ENCODE results near the gene PSMB3. TPM values are rescaled to one million over a fixed set of nuclear protein-coding genes. Genes with fewer than 3 reads are reported as not detected.
"Not testable (repeated sequence)": the region's sequence is repeated elsewhere in the genome, so short reads cannot be mapped to it uniquely, and the experiment has no call there.

Gene PSMB3
- polyA plus RNA-seq, 1 of the 3 experiments (the other 2 are of a cell fraction): 533 TPM

- Histone ChIP-seq H3K79me2 (ENCODE audit: insufficient read depth) (peaks cover 29% of the 10 kb centered on the region), H3K9ac (no peak overlapping the region), H3K9me2 (no peaks in the 10 kb centered on the region), H3K36me3 (replicated peaks in 1 of 2; ENCODE audit: control insufficient read depth in 1 of 2, insufficient read depth in 2 of 2, low read length in 1 of 2) (peaks cover 41 to 70% of the 10 kb centered on the region in 2 experiments), H2AFZ (ENCODE audit: low read depth) (no peak overlapping the region), H3K9me3 (no peaks in the 10 kb centered on the region), H3K4me3 (ENCODE audit: low read depth in 2 of 2, low read length in 1 of 2) (no peak overlapping the region), H3K4me1 (ENCODE audit: control insufficient read depth in 1 of 2, insufficient read depth in 2 of 2, low read depth in 1 of 2, low read length in 1 of 2) (peaks cover 0 to 4% of the 10 kb centered on the region in 2 experiments; a peak in 1 of 4 replicates), H3F3A (replicated peaks; ENCODE audit: insufficient read depth) (peaks cover 2% of the 10 kb centered on the region), H4K20me1 (ENCODE audit: insufficient read depth) (peaks cover 15% of the 10 kb centered on the region), H3K4me2 (no peak overlapping the region), H3K27ac (ENCODE audit: low read depth in 2 of 2, low read length in 1 of 2) (no peak overlapping the region), H3K27me3 (ENCODE audit: insufficient read depth) (no peaks in the 10 kb centered on the region)
- 94% methylated on average over 3 of the region's 3 CpGs for WGBS (ENCODE audit: low lambda C conversion rate)
- no peak for DNase-seq
- TF ChIP-seq, protein P1, sequence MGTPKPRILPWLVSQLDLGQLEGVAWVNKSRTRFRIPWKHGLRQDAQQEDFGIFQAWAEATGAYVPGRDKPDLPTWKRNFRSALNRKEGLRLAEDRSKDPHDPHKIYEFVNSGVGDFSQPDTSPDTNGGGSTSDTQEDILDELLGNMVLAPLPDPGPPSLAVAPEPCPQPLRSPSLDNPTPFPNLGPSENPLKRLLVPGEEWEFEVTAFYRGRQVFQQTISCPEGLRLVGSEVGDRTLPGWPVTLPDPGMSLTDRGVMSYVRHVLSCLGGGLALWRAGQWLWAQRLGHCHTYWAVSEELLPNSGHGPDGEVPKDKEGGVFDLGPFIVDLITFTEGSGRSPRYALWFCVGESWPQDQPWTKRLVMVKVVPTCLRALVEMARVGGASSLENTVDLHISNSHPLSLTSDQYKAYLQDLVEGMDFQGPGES (IDR thresholded peaks at IDR 0.05; ENCODE audit: low read depth, low read length): no peak
- TF ChIP-seq FOXM1 (IDR thresholded peaks at IDR 0.05; ENCODE audit: low read depth): no peak
- TF ChIP-seq SMC3 (IDR thresholded peaks at IDR 0.05; ENCODE audit: low read depth, low read length): no peak
- no peak for TF ChIP-seq MXI1 (IDR thresholded peaks at IDR 0.05; ENCODE audit: low read depth, low read length)
- TF ChIP-seq JUND (IDR thresholded peaks at IDR 0.05): no peak
- TF ChIP-seq RXRA (IDR thresholded peaks at IDR 0.05; ENCODE audit: borderline replicate concordance, low read depth): no peak
- no peak for TF ChIP-seq FOSL2 (IDR thresholded peaks at IDR 0.05; ENCODE audit: borderline replicate concordance, low read depth)
- TF ChIP-seq CHD2 (IDR thresholded peaks at IDR 0.05; ENCODE audit: low read length, partially characterized antibody): no peak
- no peak for TF ChIP-seq USF1 (IDR thresholded peaks at IDR 0.05; ENCODE audit: borderline replicate concordance, low read depth)
- no peak for TF ChIP-seq GABPA (IDR thresholded peaks at IDR 0.05; ENCODE audit: low read depth)
- CTCF ChIA-PET: no interaction called here
- POLR2A ChIA-PET: no interaction called here
Measured at GRCh38 chr17:38783227-38783626, 30.7 kb downstream of the PSMB3 start.

GRCh38 chr17:38786372-38786771, 33.8 kb downstream of the PSMB3 start:
- Histone ChIP-seq H3K27ac (ENCODE audit: low read depth in 2 of 2, low read length in 1 of 2) (no peak overlapping the region), H3K36me3 (replicated peaks in 1 of 2; ENCODE audit: control insufficient read depth in 1 of 2, insufficient read depth in 2 of 2, low read length in 1 of 2) (peaks cover 31 to 39% of the 10 kb centered on the region in 2 experiments), H4K20me1 (ENCODE audit: insufficient read depth) (peaks cover 42% of the 10 kb centered on the region), H3K79me2 (ENCODE audit: insufficient read depth) (peaks cover 60% of the 10 kb centered on the region), H3K9me2 (no peaks in the 10 kb centered on the region), H3K9ac (no peak overlapping the region), H3K9me3 (no peaks in the 10 kb centered on the region), H3F3A (replicated peaks; ENCODE audit: insufficient read depth) (peaks cover 7% of the 10 kb centered on the region), H3K4me2 (no peak overlapping the region), H3K4me3 (ENCODE audit: low read depth in 2 of 2, low read length in 1 of 2) (no peak overlapping the region), H3K4me1 (ENCODE audit: control insufficient read depth in 1 of 2, insufficient read depth in 2 of 2, low read depth in 1 of 2, low read length in 1 of 2) (peaks cover 11 to 18% of the 10 kb centered on the region in 2 experiments; a peak in 3 of 4 replicates), H2AFZ (ENCODE audit: low read depth) (no peak overlapping the region), H3K27me3 (ENCODE audit: insufficient read depth) (no peaks in the 10 kb centered on the region)
- TF ChIP-seq YY1 (IDR thresholded peaks at IDR 0.05; ENCODE audit: low read depth): no peak
- TF ChIP-seq ZBTB33 (IDR thresholded peaks at IDR 0.05; ENCODE audit: borderline replicate concordance, low read depth): no peak
- no peak for TF ChIP-seq GATA2 (CRISPR knock-in tag; IDR thresholded peaks at IDR 0.05)
- ChIA-PET POLR2A (no interaction called here), CTCF (interaction anchor here (1.7 kb wide), 1 partner anchor 11 kb away, joined by 5 read pairs; no protein-coding TSS in a partner anchor)
- no peak for DNase-seq
- 74% methylated on average over 2 of the region's 6 CpGs for WGBS (ENCODE audit: low lambda C conversion rate)

- H3K4me2 ChIP-seq; H3F3A ChIP-seq (replicated peaks; ENCODE audit: insufficient read depth); DNase-seq; POLR2A ChIA-PET; H3K9me2 ChIP-seq; H3K4me3 ChIP-seq (ENCODE audit: low read depth in 2 of 2, low read length in 1 of 2); H3K27ac ChIP-seq (ENCODE audit: low read depth in 2 of 2, low read length in 1 of 2); H3K9ac ChIP-seq; H3K9me3 ChIP-seq; H2AFZ ChIP-seq (ENCODE audit: low read depth); H3K27me3 ChIP-seq (ENCODE audit: insufficient read depth): not testable (repeated sequence)
- peaks cover 49% of the 10 kb centered on the region for H4K20me1 ChIP-seq (ENCODE audit: insufficient read depth)
- H3K36me3 ChIP-seq (replicated peaks in 1 of 2; ENCODE audit: control insufficient read depth in 1 of 2, insufficient read depth in 2 of 2, low read length in 1 of 2): peaks cover 27 to 29% of the 10 kb centered on the region in 2 experiments
- peaks cover 11 to 18% of the 10 kb centered on the region in 2 experiments; a peak in 3 of 4 replicates for H3K4me1 ChIP-seq (ENCODE audit: control insufficient read depth in 1 of 2, insufficient read depth in 2 of 2, low read depth in 1 of 2, low read length in 1 of 2)
- WGBS (ENCODE audit: low lambda C conversion rate): 98% methylated on average over 4 of the region's 4 CpGs
- CTCF ChIA-PET: interaction anchor here (1.3 to 1.7 kb wide), 4 partner anchors 11 to 60 kb away, joined by 4 to 6 read pairs (median 4); partner anchors contain the start of gene PIP4K2B
- H3K79me2 ChIP-seq (ENCODE audit: insufficient read depth): peaks cover 76% of the 10 kb centered on the region
Measured at GRCh38 chr17:38787999-38788398, 35.5 kb downstream of the PSMB3 start.

All from SK-N-SH (cell line).